Measurements from ENCODE around the gene PRELP.
"Not testable (repeated sequence)": the region's sequence is repeated elsewhere in the genome, so short reads cannot be mapped to it uniquely, and the experiment has no call there.

- not testable (repeated sequence) for TF ChIP-seq CTCF, POLR2A (IDR thresholded peaks at IDR 0.05)
Observed at GRCh38 chr1:203466906-203467549, 8.6 kb upstream of the PRELP start.
